Motor neuron (in vitro differentiated cells): ENCODE results near the gene METTL27. TPM values are rescaled to one million over a fixed set of nuclear protein-coding genes. Genes with fewer than 3 reads are reported as not detected.
A peak's percentile ranks its signal among the peaks of the same experiment; 100 is the strongest.
"Not testable (repeated sequence)": the region's sequence is repeated elsewhere in the genome, so short reads cannot be mapped to it uniquely, and the experiment has no call there.

ENCODE experiments used
- ATAC-seq, 8 experiments: fragments of 200-7000 bp; cut with Tn5 transposase; replicated peaks in 6 of 8; 2 replicates each; pipeline ENCODE4 v1.8.0; 2021; ENCODE audit warnings: mild to moderate bottlenecking in 8 of 8, moderate library complexity in 8 of 8
- H3K27ac ChIP-seq, 2 donors: fragments of 250-450 bp; sonication (Bioruptor Pico); 2 replicates each; pipeline ENCODE4 v1.9.0; 2021; ENCODE audit warnings: antibody characterized with exemption in 2 of 2, mild to moderate bottlenecking in 2 of 2, moderate library complexity in 1 of 2
- H3K4me1 ChIP-seq, 2 donors: fragments of 250-450 bp; sonication (Bioruptor Pico); replicated peaks in 1 of 2; 2 replicates each; pipeline ENCODE4 v1.6.1; 2021; ENCODE audit warnings: antibody characterized with exemption in 2 of 2, mild to moderate bottlenecking in 2 of 2, moderate library complexity in 1 of 2
- H3K4me3 ChIP-seq, 5 donors: fragments of 250-450 bp; sonication (Bioruptor Pico); 2 replicates each; pipeline ENCODE4 v1.9.0; 2021; ENCODE audit warnings: antibody characterized with exemption in 5 of 5, mild to moderate bottlenecking in 5 of 5, moderate library complexity in 4 of 5
- WGBS, 10 experiments: fragments of 450-650 bp; shearing (Covaris generic); methylation state at CpG; one replicate each; pipeline ENCODE4 v1.0.0; 2022; 5-methylcytosine and 5-hydroxymethylcytosine counted together
- in situ Hi-C, 9 experiments: fragments of 400-800 bp; cut with MboI; loops; one replicate each; pipeline ENCODE4 v1.15.0; 2021; ENCODE audit warnings: low sequenced_read_pairs in 9 of 9, low pct_unique_long_range_greater_than_20kb in 2 of 9; ENCODE audit not compliant: unreplicated experiment in 9 of 9
- total RNA-seq, 8 experiments: library from RNA; unstranded; fragments of 300-600 nt; gene quantifications; 2 replicates each; pipeline versions ENCODE4 v1.2.3 to v1.2.4, GENCODE V29; 2022

The METTL27 gene
- total RNA-seq, 8 experiments from 2014 or later: 0.29 to 6.8 (median 0.87) TPM

DNA sequence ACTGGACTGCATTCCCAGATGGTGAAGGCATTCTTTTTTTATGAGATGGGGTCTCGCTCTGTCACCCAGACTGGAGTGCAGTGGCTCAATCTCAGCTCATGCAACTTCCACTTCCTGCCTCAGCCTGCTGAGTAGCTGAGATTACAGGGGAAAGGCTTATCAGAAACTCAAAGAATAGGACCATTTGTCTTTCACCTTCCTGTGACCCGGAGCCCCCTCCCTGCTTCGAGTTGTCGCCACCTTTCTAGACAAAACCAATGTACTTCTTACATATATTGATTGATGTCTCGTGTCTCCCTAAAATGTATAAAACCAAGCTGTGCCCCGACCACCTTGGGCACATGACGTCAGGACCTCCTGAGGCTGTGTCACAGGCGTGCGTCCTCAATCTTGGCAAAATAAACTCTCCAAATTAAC, 1.8 kb upstream of the METTL27 start:
- H3K27ac ChIP-seq: no peak overlapping the region
- ATAC-seq: no peak

DNA sequence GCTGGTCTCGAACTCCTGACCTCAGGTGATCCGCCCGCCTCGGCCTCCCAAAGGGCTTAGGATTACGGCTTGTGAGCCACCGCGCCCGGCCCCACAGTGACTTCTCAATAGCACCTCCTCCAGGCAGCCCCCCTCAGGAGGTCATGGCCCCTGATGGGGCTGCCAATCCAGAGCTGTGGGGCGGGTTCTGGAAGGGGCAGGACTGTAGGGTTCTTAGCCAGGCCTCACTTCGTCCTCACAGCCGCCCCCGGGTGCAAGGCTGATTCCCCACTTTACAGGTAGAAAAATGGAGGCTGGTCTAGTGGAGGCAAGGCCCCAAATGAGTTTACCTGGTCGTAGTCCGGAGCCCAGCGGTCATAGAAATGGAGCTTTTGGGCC, 638 bp downstream of the METTL27 start:
- Histone ChIP-seq H3K27ac (no peak overlapping the region), H3K4me1 (peaks cover 0 to 3% of the 10 kb centered on the region in 2 donors), H3K4me3 (peak overlapping the region; percentile 48 to 67 (median 54))
- WGBS, 10 experiments: 40 to 96% (median 85%) methylated on average over 1 to 4 of the region's 15 CpGs; no CpG with 5 or more reads in 7 of the 10 experiments
- ATAC-seq: peak in 2 of 8 experiments; percentile 7 to 10
- in situ Hi-C loops: no loop called here

More for the DNA sequence above, 1.8 kb upstream of the METTL27 start:
- Histone ChIP-seq H3K4me3 (no peak overlapping the region), H3K4me1 (peaks cover 0 to 3% of the 10 kb centered on the region in 2 donors)
- 53 to 95% (median 69%) methylated on average over 2 to 7 of the region's 9 CpGs; no CpG with 5 or more reads in 4 of the 10 experiments for WGBS, 10 experiments
- in situ Hi-C loops: no loop called here

DNA sequence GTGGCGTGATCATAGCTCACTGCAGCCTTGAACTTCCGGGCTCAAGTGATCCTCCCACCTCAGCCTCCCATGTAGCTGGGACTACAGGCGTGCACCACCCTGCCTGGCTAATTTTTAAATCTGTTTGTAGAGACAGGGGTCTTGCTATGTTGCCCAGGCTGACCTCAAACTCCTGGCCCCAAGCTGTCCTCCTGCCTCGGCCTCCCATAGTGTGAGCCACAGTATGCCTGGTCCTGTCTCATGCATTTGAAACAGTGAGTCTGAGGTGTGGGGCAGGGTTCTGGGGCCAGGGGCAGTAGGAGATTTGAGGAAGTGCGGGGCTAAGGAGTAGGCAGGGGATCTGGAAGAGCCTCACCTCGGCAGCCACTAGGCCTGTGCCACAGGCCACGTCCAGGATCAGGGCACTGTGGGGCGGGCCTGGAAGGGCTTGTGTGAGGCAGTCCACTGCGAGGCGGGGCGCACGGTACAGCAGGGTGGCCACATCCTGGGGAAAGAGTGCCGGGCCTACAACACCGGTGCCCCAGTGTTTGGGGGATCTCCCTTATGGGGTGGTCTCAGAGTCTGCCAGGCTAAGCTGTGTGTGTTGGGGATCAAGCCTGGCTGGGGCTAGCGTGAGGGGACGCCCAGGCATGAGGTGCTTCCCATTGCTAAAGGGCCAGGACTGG, 1.5 kb downstream of the METTL27 start:
- Histone ChIP-seq H3K27ac (no peak overlapping the region), H3K4me1 (peaks cover 0 to 3% of the 10 kb centered on the region in 2 donors), H3K4me3 (no peak overlapping the region)
- in situ Hi-C loops: no loop called here
- WGBS, 10 experiments: 80 to 100% (median 100%) methylated on average over 1 to 4 of the region's 16 CpGs; no CpG with 5 or more reads in 5 of the 10 experiments
- ATAC-seq: no peak

DNA sequence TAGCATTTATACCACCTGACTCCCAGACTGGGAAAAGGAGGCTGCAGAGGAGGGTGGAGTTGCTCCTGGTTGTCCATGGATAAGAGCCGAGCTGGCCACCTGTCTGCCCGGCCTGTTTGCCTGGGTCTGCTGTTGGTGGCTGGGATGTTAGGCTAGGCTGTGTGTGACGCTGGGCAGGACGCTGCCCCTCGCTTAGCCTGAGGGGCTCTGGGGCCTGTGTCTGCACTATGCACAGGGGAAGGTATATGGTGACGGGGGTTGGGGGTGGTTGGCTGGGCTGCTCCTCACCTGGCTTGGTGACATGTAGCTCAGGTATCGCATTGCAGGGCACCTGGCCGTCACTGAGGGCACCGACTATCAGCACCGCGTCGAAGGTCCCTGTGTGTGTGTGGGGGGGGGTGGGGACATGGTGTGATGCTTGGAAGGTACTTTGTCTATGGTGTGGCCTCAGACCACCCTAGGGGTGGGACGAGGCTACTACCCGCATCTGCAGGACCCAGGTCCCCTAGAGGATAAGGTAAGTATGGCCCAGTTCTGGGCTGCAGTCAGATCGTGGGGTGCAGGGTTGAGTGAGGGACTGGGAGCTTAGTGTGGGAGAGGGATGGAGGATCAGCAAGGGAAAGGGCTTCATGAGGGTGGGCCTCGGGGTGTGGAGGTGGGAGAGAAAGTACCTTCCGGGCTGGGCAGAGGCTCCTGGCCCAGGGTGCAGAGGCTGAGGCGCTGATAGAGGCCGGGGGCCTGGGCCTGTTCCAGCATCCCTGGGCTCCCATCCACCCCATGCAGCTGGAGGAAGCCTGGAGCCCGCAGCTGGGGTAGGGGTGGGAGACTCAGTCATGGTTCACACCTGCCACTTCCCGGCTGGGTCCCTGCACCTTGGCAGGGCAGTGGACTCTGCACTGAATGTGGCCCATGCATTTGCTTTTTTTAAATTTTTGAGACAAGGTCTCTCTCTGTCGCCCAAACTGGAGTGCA, 2.3 kb downstream of the METTL27 start:
- no peak for ATAC-seq
- Histone ChIP-seq H3K4me3 (no peak overlapping the region), H3K4me1 (peaks cover 0 to 3% of the 10 kb centered on the region in 2 donors), H3K27ac (no peak overlapping the region)
- in situ Hi-C loops: no loop called here
- 81 to 100% (median 93%) methylated on average over 1 to 4 of the region's 22 CpGs; no CpG with 5 or more reads in 5 of the 10 experiments for WGBS, 10 experiments

- Histone ChIP-seq H3K27ac (no peak overlapping the region), H3K4me1 (peaks cover 0 to 3% of the 10 kb centered on the region in 2 donors), H3K4me3 (no peak overlapping the region)
- in situ Hi-C loops: no loop called here
- 84 to 100% (median 93%) methylated on average over 3 to 7 of the region's 7 CpGs; no CpG with 5 or more reads in 5 of the 10 experiments for WGBS, 10 experiments
- ATAC-seq: no peak
Observed at GRCh38 chr7:73839290-73839689, 3.0 kb downstream of the METTL27 start.

DNA sequence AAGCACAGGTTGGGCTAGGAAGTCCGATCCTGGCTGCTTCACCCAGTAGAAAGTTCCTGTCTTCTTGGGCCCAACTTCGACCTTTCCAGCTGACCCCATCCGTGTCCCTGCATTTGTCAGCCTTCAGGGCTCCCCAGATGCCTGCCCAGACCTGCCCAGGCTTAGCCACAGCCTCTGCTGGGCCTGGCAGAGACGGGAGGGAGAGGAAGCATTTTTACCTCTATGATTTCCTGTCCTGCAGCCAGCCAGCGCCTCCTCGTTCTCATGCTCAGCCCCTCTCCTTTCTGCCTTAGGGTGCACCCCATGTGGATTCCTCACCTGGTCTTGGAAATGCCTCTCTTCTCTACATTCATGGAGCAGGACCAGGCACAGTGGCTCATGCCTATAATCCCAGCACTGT, 3.7 kb downstream of the METTL27 start:
- Histone ChIP-seq H3K4me1 (peaks cover 0 to 3% of the 10 kb centered on the region in 2 donors), H3K4me3 (no peak overlapping the region), H3K27ac (no peak overlapping the region)
- ATAC-seq: no peak
- in situ Hi-C loops: no loop called here
- WGBS, 10 experiments: 65 to 100% (median 67%) methylated on average over 1 to 3 of the region's 6 CpGs; no CpG with 5 or more reads in 5 of the 10 experiments

GRCh38 chr7:73837167-73837566, 5.1 kb downstream of the METTL27 start:
- in situ Hi-C loops, ATAC-seq, H3K27ac ChIP-seq, H3K4me3 ChIP-seq, H3K4me1 ChIP-seq: not testable (repeated sequence)

GRCh38 chr7:73834626-73835191, 7.6 kb downstream of the METTL27 start:
- in situ Hi-C loops: no loop called here
- Histone ChIP-seq H3K27ac (no peak overlapping the region), H3K4me1 (peaks cover 4 to 27% of the 10 kb centered on the region in 2 donors), H3K4me3 (no peak overlapping the region)
- 100% methylated on average over 1 of the region's 11 CpGs; no CpG with 5 or more reads in 9 of the 10 experiments for WGBS, 10 experiments
- no peak for ATAC-seq

DNA sequence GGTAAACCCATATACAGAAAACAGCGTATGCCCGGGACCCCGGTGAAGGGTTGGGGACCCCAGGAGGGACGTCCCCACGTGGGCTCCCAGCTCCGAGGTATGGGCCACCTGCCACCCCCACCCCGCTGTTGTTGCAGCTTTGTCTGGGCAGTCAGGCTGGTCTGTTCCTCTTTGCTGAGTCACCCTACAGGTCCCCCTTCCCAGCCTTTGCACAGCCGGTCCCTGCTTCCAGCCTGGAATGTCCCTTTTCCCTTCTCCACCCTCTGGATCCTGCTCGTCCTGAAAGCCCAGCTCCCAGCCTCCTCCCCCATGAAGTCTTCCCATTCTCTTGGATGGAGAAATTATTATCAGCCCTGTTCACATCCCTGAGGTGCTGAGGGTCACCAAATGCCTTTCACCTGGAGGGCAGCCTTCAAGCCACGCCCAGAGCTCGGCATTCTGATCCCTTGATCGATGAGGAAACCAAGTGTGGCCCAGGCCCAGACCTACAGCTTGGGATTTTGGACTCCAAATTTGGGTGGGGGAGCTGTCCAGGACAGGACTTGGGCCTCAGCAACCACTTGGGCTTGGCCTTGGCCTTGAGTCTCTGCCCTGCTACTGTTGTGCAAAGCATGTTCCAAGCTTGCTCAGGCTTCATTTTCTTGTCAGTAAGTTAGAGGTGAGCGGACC, 8.9 kb downstream of the METTL27 start:
- no peak for ATAC-seq
- WGBS, 10 experiments: 79 to 100% (median 100%) methylated on average over 1 to 3 of the region's 13 CpGs; no CpG with 5 or more reads in 4 of the 10 experiments
- in situ Hi-C loops: no loop called here
- Histone ChIP-seq H3K4me3 (no peak overlapping the region), H3K27ac (no peak overlapping the region), H3K4me1 (peaks cover 6 to 29% of the 10 kb centered on the region in 2 donors)

DNA sequence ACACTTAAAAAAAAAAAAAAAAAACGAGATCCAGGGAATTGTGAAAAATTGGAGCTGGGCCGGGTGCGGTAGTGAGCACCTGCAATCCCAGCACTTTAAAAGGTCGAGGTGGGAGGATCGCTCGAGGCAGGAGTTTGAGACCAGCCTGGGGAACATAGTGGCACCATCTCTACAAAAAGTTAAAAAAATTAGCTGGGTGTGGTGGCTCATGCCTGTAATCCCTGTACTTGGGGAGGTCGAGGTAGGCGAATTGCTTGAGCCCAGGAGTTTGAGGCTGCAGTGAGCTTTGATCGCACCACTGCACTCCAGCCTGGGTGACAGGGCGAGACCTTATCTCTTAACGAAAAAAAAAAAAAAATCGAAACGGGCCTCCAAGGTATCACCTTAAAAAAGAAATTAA, 9.5 kb downstream of the METTL27 start:
- WGBS, 10 experiments: 0 to 90% (median 80%) methylated on average over 1 to 6 of the region's 13 CpGs; no CpG with 5 or more reads in 4 of the 10 experiments

GRCh38 chr7:73831834-73832651, 10.3 kb downstream of the METTL27 start:
- in situ Hi-C loops: no loop called here
- Histone ChIP-seq H3K4me1 (peaks cover 12 to 39% of the 10 kb centered on the region in 2 donors), H3K4me3 (no peak overlapping the region), H3K27ac (no peak overlapping the region)
- WGBS, 10 experiments: 0 to 100% (median 50%) methylated on average over 1 to 4 of the region's 16 CpGs; no CpG with 5 or more reads in 3 of the 10 experiments
- peak in 2 of 8 experiments; percentile 32 to 60 for ATAC-seq

More for the DNA sequence above, 9.5 kb downstream of the METTL27 start:
- in situ Hi-C loops: no loop called here
- ATAC-seq: no peak
- H3K4me3 ChIP-seq: no peak overlapping the region
- no peak overlapping the region for H3K27ac ChIP-seq
- peaks cover 12 to 34% of the 10 kb centered on the region in 2 donors for H3K4me1 ChIP-seq

- Histone ChIP-seq H3K4me3 (no peak overlapping the region), H3K4me1 (peaks cover 12 to 39% of the 10 kb centered on the region in 2 donors), H3K27ac (no peak overlapping the region)
- WGBS, 10 experiments: 65 to 100% (median 87%) methylated on average over 3 to 9 of the region's 16 CpGs; no CpG with 5 or more reads in 3 of the 10 experiments
- ATAC-seq: no peak
- in situ Hi-C loops: no loop called here
Observed at GRCh38 chr7:73831584-73831833, 10.8 kb downstream of the METTL27 start.
